Vagina (tissue), 2 donors: Measurements from ENCODE around the gene PURA.

ENCODE experiments used
- CTCF ChIP-seq, 3 experiments: fragments of 450-650 bp in 2 of 3; fragments of 200-600 bp in 1 of 3; sonication (generic) in 1 of 3; IDR thresholded peaks; one replicate each; pipeline ENCODE4 v1.5.1; 2017 to 2019; ENCODE audit warnings: antibody characterized with exemption in 3 of 3, mild to moderate bottlenecking in 2 of 3, moderate library complexity in 2 of 3
- POLR2A ChIP-seq, 2 donors: fragments of 450-650 bp; IDR thresholded peaks; one replicate each; pipeline ENCODE4 v1.6.1; 2017; ENCODE audit warnings: antibody characterized with exemption in 2 of 2, mild to moderate bottlenecking in 2 of 2, moderate library complexity in 2 of 2

DNA sequence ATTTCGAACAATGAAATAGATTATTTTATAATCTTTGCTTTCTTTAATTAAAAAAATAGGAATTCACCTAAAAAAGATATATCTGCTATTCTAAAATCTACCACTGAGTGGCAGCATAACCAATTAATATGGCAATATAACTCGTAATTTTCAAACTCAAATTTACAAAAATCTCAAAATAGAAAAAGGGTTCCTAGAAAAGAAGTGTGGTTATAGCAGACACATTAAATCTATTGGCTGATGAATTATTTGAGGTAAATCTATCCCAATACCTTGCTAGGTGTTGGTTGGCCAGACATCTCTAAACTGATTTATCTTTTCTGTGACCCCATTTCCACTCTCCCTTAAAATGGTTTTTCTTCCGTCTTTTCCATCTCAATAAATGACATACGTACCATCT is 40.6 kb upstream of the PURA start:
- peak; percentile 35 to 72 (median 50) for TF ChIP-seq CTCF (IDR thresholded peaks at IDR 0.05)
- TF ChIP-seq POLR2A (IDR thresholded peaks at IDR 0.05): no peak
